Activated T-cell treated with anti-CD3 and anti-CD28 coated beads, Interleukin-2, amount 50 U/mL, for 24 hours (primary cell): ENCODE measurements around the gene USP49.

ENCODE experiments used
- DNase-seq: peaks from one replicate; pipeline ENCODE4 v3.0.0-alpha.2; 2020
- H3K27ac Mint-ChIP-seq: 2 replicates; pipeline ENCODE4 v1.8.0; 2020; ENCODE audit warnings: mild to moderate bottlenecking, mixed read lengths
- H3K27me3 Mint-ChIP-seq: 2 replicates; pipeline ENCODE4 v1.8.0; 2020; ENCODE audit warnings: mixed read lengths
- H3K36me3 Mint-ChIP-seq: 2 replicates; pipeline ENCODE4 v1.8.0; 2020; ENCODE audit warnings: low read depth, mixed read lengths
- H3K4me1 Mint-ChIP-seq: 2 replicates; pipeline ENCODE4 v1.8.0; 2020; ENCODE audit warnings: low read depth, mixed read lengths
- H3K4me3 Mint-ChIP-seq: 2 replicates; pipeline ENCODE4 v1.8.0; 2020; ENCODE audit warnings: mild to moderate bottlenecking, moderate library complexity, mixed read lengths
- H3K9me3 Mint-ChIP-seq: 2 replicates; pipeline ENCODE4 v1.8.0; 2020; ENCODE audit warnings: mixed read lengths

Gene USP49

DNA sequence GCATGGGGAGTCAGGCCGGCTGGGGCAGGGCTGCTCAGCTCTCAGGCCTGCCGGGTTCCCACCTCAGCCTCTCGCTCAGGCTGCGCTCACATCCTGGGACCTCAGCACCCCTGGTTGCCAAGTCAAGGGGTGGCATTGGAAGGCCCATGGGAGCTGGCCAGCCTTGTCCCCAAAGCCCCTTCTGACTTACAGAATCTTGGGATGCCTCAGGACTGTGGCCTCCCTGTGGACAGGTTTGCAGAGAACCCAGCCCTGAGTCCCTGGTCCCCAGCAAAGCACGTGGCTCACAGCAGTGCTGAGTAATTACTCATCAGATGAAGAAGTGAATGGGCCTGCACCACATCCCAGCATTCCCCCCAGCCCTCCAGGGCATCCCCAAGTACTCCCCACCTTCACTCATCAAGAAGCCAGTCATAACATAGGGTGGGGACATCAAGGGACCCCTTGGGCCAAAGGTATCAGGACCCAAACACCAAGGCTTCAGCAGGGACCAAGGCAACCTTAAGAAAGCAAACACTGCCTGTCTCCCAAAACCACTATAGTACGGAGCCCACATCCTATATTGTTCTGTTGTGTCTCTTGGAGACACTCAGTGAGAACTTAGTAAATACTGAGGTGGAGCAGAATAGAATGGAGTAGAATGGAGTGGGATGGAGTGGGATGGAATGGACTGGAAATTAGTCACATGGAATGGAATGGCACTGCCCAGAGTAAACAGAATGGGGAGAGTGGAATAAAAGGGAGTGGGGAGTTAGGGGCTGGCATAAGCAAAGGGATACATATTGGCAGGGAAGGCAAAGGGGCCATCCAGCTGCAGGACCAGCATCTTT, 151.6 kb downstream of the USP49 start:
- no peak overlapping the region for H3K4me3 Mint-ChIP-seq
- H3K4me1 Mint-ChIP-seq: no peaks in the 10 kb centered on the region
- DNase-seq: no peak

DNA sequence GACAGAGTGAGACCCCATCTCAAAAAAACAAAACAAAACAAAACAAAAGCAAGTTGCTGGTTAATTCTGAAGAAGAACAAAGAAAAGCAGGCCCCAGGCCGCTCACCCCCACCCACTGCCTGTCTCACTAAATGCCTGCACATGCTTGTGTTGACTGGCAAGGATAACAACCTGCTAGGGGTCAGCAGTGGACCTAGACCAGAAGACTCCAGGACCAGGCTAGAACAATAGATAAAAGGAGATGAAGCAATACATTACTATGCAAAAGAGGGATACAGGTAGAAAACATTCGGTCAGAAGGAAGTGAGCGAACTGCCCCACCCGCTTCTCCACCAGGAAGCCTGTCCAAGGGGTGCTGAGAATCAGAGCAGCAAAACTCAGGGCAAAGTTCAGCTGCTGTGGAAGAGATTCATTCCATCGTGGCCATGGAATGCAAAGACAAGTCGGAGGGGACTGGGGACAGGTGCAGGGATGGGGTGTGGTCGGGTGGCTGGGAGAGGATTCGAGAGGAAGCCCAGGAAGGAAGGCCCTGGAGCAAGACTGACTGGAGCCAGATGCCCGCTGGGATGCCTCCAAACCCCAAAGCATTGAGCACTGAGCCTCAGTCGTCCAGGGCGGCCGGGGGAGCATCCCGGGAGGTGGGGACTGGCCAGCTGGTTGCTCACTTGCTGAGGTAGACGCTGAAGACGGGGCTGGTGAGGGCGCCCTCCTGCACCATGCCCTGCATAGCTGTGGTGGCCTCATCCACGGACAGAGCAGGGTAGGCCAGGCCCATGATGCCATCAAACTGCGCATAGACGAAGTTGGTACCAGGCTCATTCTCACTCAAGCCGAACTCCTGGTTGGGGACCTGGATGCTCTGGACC, 153.3 kb downstream of the USP49 start:
- Mint-ChIP-seq H3K36me3 (no peaks in the 10 kb centered on the region), H3K27me3 (no peaks in the 10 kb centered on the region), H3K9me3 (no peaks in the 10 kb centered on the region), H3K27ac (no peak overlapping the region), H3K4me1 (no peaks in the 10 kb centered on the region), H3K4me3 (no peak overlapping the region)
- DNase-seq: no peak

More for the DNA sequence above, 151.6 kb downstream of the USP49 start:
- no peak overlapping the region for H3K27ac Mint-ChIP-seq
- no peaks in the 10 kb centered on the region for H3K36me3 Mint-ChIP-seq
- no peaks in the 10 kb centered on the region for H3K27me3 Mint-ChIP-seq
- no peaks in the 10 kb centered on the region for H3K9me3 Mint-ChIP-seq

DNA sequence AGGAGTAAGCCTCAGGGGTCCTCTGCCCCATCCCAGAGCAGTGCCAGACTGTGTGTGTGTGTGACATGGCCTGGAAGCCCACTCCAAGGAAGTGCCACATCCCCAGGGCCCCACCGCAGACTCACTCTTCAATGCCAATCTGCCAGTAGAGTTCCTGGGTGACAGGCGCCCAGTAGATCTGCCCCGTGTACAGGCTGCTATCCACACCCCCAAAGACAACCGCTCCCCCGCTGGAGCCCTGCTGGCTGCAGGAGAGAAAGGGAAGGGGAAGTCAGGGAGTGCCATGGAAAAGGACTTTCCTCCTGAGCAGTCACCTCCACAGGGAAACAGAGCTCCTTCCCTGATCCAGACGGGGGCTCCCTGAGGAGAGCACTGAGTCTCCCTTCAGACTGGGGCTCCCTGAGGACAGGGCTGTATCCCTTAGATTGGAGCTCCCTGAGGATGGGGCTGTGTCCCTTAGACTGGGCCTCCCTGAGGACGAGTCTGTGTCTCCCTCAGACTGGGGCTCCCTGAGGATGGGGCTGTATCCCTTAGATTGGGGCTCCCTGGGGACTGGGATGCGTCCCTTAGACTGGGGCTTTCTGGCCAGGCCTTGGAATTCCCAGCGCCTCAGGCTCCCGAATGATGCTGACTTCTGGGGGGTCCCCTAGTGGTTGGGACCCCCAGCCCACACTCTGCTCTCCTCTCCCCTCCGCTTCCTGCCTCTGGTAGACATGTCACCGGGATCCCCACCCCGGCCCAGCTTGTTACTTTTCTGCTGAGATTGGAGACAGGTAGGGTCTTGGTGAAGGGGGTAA, 154.6 kb downstream of the USP49 start:
- H3K27ac Mint-ChIP-seq: no peak overlapping the region
- H3K4me3 Mint-ChIP-seq: no peak overlapping the region
- H3K4me1 Mint-ChIP-seq: peaks cover 4% of the 10 kb centered on the region
- no peaks in the 10 kb centered on the region for H3K9me3 Mint-ChIP-seq
- no peaks in the 10 kb centered on the region for H3K36me3 Mint-ChIP-seq
- DNase-seq: no peak
- H3K27me3 Mint-ChIP-seq: no peaks in the 10 kb centered on the region
